GM21447 (cell line): ENCODE results near the gene RHOB.
A peak's percentile ranks its signal among the peaks of the same experiment; 100 is the strongest.
"Not testable (repeated sequence)": the region's sequence is repeated elsewhere in the genome, so short reads cannot be mapped to it uniquely, and the experiment has no call there.

Experiments
- ATAC-seq: cut with Tn5 transposase; IDR thresholded peaks from one replicate; pipeline ENCODE4 v1.9.1; 2021; ENCODE audit not compliant: unreplicated experiment

The RHOB gene

GRCh38 chr2:20422402-20423271 is 24.2 kb upstream of the RHOB start:
- no peak for ATAC-seq

DNA sequence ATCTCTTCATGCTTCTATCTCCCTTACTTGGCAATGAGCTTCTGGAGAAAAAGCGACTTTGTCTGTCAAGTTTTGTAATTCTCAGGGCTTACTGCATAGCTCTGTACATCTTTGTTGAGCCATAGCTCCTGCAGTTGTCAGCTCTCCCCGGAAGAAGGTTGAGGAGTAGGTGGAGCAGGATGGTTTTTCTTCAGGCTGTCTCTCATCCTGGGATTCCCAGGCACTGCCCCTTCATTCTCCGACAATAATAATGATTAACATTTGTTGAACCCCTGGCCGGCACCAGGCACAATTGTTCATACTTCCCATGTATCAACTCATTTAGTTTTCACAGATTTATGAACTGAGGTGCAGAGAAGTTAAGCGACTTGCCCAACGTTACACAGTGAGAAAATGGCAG is 23.5 kb upstream of the RHOB start:
- ATAC-seq = no peak

GRCh38 chr2:20423847-20424246 is 23.0 kb upstream of the RHOB start:
- no peak for ATAC-seq

- ATAC-seq = peak; percentile 74
Observed at GRCh38 chr2:20424300-20425290, 22.3 kb upstream of the RHOB start.

- no peak for ATAC-seq
Observed at GRCh38 chr2:20425371-20425881, 21.4 kb upstream of the RHOB start.

GRCh38 chr2:20425884-20426283 is 21.0 kb upstream of the RHOB start:
- no peak for ATAC-seq

GRCh38 chr2:20427931-20428526 is 18.8 kb upstream of the RHOB start:
- no peak for ATAC-seq

DNA sequence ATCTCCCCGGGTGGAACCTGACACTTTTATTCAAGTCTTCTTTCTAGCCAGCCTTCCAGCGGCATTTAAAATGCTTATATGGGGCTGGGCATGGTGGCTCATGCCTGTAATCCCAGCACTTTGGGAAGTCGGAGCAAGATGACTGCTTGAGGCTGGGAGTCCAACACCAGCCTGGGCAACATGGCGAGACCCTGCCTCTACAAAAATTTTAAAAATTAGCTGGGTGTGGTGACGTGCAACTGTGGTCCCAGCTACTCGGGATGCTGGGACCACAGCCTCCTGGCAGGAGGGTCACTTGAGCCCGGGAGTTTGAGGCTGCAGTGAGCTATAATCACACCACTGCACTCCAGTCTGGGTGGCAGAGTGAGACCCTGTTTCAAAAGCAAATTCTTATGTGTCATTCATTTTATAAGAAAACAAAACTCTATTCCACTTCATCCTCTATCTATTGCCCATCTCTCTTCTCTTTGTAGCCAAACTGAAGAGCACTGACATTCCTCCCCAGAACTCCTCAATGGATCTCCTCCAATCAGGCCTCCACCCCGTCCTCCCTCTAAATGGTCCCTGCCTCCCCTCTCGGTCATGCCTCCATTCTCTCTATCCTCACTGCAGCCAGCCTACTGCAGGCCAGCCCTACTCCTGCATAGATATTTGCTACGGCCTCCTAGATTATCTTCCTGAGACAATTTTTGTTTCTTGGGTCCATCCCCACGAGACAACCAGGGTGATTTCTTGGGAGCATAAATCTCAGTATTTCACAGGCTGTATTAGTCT is 18.0 kb upstream of the RHOB start:
- no peak for ATAC-seq

DNA sequence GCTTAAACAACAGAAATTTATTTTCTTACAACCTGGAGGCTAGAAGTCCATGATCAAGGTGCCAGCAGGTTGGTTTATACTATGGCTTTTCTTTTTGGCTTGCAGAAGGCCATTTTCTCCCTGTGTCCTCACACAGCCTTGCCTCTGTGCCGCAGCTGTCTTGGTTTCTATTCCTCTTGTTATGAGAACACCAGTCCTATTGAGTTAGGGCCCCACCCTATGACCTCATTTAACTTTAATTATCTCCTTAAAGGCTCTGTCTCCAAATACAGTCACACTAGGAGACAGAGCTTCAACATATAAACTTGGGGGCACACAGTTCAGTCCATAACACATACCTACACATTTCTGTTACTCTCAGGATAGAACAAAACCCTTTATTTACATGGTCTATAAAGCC is 17.3 kb upstream of the RHOB start:
- ATAC-seq = peak; percentile 67

DNA sequence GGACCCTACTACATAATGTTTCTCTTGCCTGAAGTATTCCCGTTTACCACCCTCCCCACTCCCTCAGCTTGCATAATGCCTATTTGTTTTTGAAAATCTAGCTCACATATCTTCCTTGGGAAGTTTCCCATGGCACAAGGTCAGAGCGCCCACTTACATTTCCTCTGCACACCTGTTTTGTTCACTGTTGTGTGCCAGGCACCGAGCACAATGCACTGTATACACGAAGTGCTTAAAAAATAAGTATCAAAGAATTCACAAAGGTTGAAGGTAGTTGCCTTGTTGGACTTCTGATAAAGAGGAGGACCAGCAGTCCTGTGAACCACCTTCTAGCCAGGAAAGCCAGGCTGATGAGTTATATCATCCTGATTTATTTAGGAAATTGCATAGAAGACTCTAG is 16.8 kb upstream of the RHOB start:
- ATAC-seq = no peak

DNA sequence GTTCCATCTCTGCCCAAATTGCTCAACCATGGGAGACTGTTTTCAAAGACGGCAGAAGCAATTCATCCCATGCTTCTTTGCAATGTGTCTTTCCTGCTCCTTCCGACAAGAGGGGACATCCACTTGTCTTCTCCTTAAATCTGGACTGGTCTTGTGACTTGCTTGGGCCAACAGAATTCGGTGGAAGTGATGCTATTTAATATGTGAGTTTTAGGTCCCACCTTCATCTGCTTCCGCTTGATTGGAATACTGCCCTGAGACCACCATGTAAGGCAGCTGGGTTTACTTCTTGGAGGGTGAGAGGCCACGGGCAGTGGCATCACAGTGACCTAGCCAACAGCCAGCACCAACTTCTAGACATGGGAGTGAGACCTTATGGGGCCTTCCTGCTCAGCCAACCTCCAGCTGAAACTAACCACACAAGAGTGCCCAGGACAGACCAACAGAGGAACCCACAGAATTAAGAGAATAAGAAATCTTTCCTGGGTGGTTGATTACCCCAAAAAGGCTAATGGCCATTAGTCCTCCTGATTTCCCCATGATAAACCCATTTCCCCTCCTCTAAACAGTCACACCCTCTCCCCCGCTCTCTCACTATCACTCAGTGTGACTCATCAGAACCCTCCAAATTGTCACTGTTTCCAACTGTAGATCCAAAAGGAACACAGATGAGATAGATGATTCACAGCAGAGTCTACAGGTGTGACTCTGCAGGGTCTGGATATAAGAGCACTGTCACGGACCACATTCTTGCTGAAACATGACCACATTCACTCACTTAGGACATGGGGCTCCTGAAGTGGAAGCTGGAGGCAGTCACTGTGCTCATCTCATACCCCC is 16.2 kb upstream of the RHOB start:
- ATAC-seq = peak; percentile 51

DNA sequence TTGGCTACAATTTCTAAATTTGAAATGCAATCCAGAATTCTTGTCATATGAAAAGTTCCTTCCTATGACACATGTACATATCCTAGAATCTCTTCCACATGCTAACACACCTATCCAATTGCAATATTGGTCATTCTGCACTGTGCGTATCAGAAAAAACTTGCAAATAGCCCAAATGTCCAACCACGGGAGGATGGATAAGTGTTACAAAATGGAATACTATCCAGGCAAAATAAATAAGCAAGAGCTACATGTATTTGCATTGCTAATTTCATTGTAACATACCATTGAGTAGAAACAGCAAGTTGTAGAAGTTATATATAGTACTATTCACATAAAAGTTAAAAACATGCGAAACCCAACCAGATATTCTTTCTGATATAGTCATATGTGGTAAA is 15.6 kb upstream of the RHOB start:
- ATAC-seq = no peak

GRCh38 chr2:20431772-20432171 is 15.1 kb upstream of the RHOB start:
- no peak for ATAC-seq

DNA sequence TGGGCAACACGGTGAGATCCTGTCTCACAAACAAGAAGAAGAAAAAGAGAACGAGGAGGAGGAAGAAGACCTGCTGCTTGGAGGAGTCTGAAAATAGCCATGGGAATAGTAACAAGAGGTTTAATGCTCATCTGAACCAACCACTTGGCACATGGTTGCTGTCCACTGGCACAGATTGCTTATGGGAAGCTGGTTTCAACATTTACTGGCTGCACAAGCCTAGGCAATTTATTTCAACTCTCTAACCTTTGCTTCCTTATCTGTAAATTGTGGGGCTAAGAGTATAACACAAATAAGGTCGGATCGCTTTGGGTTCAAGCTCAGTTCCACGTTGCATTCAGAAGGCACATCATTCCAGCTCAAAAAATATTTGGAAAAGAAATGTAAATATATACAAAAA is 14.2 kb upstream of the RHOB start:
- no peak for ATAC-seq

GRCh38 chr2:20433249-20433648 is 13.6 kb upstream of the RHOB start:
- no peak for ATAC-seq

- no peak for ATAC-seq
Observed at GRCh38 chr2:20433946-20434553, 12.8 kb upstream of the RHOB start.

DNA sequence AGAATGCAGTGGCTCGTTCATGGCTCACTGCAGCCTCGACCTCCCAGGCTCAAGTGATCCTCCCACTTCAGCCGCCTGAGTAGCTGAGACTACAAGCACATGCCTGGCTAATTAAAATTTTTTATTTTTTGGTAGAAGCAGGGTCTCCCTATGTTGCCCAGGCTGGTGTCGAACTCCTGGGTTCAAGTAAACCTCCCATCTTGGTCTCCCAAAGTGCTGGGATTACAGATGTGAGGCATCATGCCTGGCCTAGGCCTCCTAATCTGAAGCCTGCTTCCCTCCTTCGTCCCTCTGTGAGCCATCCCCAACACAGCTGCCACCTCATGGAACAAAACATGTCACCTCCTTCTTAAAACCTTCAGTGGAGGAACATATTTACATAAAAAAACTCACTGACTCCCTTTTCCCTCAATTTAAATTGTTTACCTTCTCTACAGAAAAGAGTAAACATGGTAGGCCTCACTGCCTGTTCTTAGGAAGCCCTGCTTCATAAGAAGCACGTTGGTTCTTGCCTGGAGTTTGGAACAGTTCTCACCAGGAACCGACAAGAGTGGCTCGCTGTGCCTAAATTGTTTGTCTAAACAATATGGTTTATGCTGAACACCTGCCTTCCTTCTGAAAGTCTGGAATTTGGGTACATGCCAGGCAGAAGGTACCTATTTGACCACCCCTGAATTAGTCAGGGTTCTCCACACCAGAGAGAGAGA is 12.1 kb upstream of the RHOB start:
- ATAC-seq = no peak

DNA sequence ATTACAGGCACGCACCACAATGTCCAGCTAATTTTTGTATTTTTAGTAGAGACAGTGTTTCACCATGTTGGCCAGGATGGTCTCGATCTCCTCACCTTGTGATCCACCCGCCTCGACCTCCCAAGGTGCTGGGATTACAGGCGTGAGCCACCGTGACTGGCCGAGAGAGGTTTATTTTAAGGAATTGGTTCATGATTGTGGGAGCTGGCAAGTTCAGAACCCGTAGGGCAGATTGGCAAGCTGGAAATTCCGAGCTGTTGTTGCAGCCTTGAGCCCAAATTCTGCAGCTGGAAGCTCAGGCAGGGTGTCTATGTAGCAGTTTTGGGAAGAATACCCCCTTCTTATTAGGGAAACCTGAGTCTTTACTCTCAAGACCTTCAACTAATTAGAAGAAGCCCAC is 11.4 kb upstream of the RHOB start:
- not testable (repeated sequence) for ATAC-seq
